GM12875 (cell line): ENCODE measurements around the gene SFXN5.
"Not testable (repeated sequence)": the region's sequence is repeated elsewhere in the genome, so short reads cannot be mapped to it uniquely, and the experiment has no call there.

Experiments
- H3K4me3 ChIP-seq: one replicate; pipeline ENCODE4 v1.5.1; 2011; ENCODE audit warnings: low read depth, low read length, control low read depth
- CTCF ChIP-seq: IDR thresholded peaks from 2 replicates; pipeline ENCODE4 v1.5.1; 2011; ENCODE audit warnings: low read depth, mild to moderate bottlenecking, control low read depth, inconsistent platforms, low read length, moderate library complexity, borderline replicate concordance; ENCODE audit not compliant: insufficient read depth

SFXN5 gene

GRCh38 chr2:73069041-73069854 lies 2.3 kb downstream of the SFXN5 start:
- no peak overlapping the region for H3K4me3 ChIP-seq
- no peak for TF ChIP-seq CTCF

GRCh38 chr2:73068147-73068546 lies 3.4 kb downstream of the SFXN5 start:
- TF ChIP-seq CTCF = no peak
- H3K4me3 ChIP-seq = no peak overlapping the region

- TF ChIP-seq CTCF = no peak
- no peak overlapping the region for H3K4me3 ChIP-seq
Measured at GRCh38 chr2:73067043-73067442, 4.5 kb downstream of the SFXN5 start.

GRCh38 chr2:73065070-73065469 lies 6.4 kb downstream of the SFXN5 start:
- H3K4me3 ChIP-seq = not testable (repeated sequence)

GRCh38 chr2:73063909-73064875 lies 7.3 kb downstream of the SFXN5 start:
- H3K4me3 ChIP-seq = no peak overlapping the region
- no peak for TF ChIP-seq CTCF

GRCh38 chr2:73063472-73063871 lies 8.0 kb downstream of the SFXN5 start:
- H3K4me3 ChIP-seq = no peak overlapping the region

More at GRCh38 chr2:73063472-73063871, 8.0 kb downstream of the SFXN5 start:
- TF ChIP-seq CTCF = no peak
